HG03469 (cell line): ENCODE results near the gene SLC39A6.
"Not testable (repeated sequence)": the region's sequence is repeated elsewhere in the genome, so short reads cannot be mapped to it uniquely, and the experiment has no call there.

Source experiments
- ATAC-seq: cut with Tn5 transposase; IDR thresholded peaks from one replicate; pipeline ENCODE4 v1.9.1; 2021; ENCODE audit warnings: mild to moderate bottlenecking, moderate library complexity, moderate number of reproducible peaks; ENCODE audit not compliant: unreplicated experiment

Gene SLC39A6

GRCh38 chr18:36066001-36066400 lies 63.1 kb downstream of the SLC39A6 start:
- ATAC-seq = no peak

- not testable (repeated sequence) for ATAC-seq
Measured at GRCh38 chr18:36064809-36065079, 64.4 kb downstream of the SLC39A6 start.

DNA sequence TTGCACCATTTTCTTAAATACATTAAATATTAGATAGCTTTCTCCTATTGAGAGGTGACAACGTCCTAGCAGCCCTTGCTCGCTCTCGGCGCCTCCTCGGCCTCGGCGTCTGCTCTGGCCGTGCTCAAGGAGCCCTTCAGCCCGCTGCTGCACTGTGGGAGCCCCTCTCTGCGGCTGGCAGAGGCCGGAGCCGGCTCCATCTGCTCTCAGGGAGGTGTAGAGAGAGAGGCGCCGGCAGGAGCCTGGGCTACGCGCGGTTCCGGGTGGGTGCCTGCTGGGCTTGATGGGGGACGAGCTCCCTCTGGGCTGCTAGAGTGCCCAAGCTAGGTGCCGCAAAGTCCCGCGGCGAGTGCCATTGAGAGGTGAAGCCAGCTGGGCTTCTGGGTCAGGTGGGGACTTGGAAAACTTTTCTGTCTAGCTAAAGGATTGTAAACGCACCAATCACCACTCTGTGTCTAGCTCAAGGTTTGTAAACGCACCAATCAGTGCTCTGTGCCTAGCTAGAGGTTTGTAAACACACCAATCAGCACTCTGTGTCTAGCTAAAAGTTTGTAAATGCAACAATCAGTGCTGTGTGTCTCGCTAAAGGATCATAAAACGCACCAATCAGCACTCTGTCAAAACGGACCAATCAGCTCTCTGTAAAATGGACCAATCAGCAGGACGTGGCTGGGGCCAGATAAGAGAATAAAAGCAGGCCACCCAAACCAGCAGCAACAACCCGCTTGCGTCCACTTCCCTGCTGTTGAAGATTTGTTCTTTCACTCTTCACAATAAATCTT lies 64.9 kb downstream of the SLC39A6 start:
- ATAC-seq = no peak

- no peak for ATAC-seq
Measured at GRCh38 chr18:36058674-36059073, 70.5 kb downstream of the SLC39A6 start.
